GM10266 (cell line): Measurements from ENCODE around the gene KDR.

Source experiments
- DNase-seq: peaks from one replicate; pipeline ENCODE4 v3.0.0; 2012; ENCODE audit errors: extremely low spot score
- CTCF ChIP-seq: IDR thresholded peaks from 2 replicates; pipeline ENCODE4 v1.5.1; 2012; ENCODE audit warnings: mild to moderate bottlenecking, low read depth; ENCODE audit not compliant: control insufficient read depth, insufficient read depth; ENCODE audit errors: missing control alignments

KDR gene

GRCh38 chr4:55123791-55124190, 1.6 kb downstream of the KDR start:
- DNase-seq = no peak
- no peak for TF ChIP-seq CTCF

- no peak for DNase-seq
- no peak for TF ChIP-seq CTCF
Measured at GRCh38 chr4:55122235-55122634, 3.2 kb downstream of the KDR start.

GRCh38 chr4:55121246-55121645, 4.1 kb downstream of the KDR start:
- no peak for TF ChIP-seq CTCF
- DNase-seq = no peak

GRCh38 chr4:55118397-55118796, 7.0 kb downstream of the KDR start:
- DNase-seq = no peak

GRCh38 chr4:55117511-55117910, 7.9 kb downstream of the KDR start:
- DNase-seq = no peak
- TF ChIP-seq CTCF = no peak

More at GRCh38 chr4:55118397-55118796, 7.0 kb downstream of the KDR start:
- no peak for TF ChIP-seq CTCF

- TF ChIP-seq CTCF = no peak
- no peak for DNase-seq
Measured at GRCh38 chr4:55116450-55116849, 8.9 kb downstream of the KDR start.

GRCh38 chr4:55111601-55112000, 13.8 kb downstream of the KDR start:
- DNase-seq = no peak
- TF ChIP-seq CTCF = no peak

GRCh38 chr4:55110131-55110530, 15.3 kb downstream of the KDR start:
- no peak for TF ChIP-seq CTCF
- no peak for DNase-seq
